ENCODE results near the gene STOM. TPM values are rescaled to one million over a fixed set of nuclear protein-coding genes. Genes with fewer than 3 reads are reported as not detected.

STOM gene
- total and polyA plus RNA-seq, 10 of the 15 experiments (the other 5 are each of a cell fraction or from before 2014, with no cell fraction given), result 6.7 to 47.4 (median 39.8) TPM

GRCh38 chr9:121353241-121354061, 16.6 kb downstream of the STOM start:
- Histone ChIP-seq H4K20me1 (ENCODE audit: control insufficient read depth, insufficient read depth) (no peaks in the 10 kb centered on the region), H2AFZ (ENCODE audit: control insufficient read depth, low read depth, low read length) (peak overlapping the region; percentile 69), H3K79me2 (ENCODE audit: control insufficient read depth, insufficient read depth, low read length) (no peaks in the 10 kb centered on the region), H3K4me3 (no peak overlapping the region), H3K4me1 (ENCODE audit: control insufficient read depth, insufficient read depth, low read length) (peaks cover 18% of the 10 kb centered on the region), H3K9me3 (replicated peaks; ENCODE audit: control insufficient read depth, insufficient read depth, low read length) (no peaks in the 10 kb centered on the region), H3K4me2 (ENCODE audit: control insufficient read depth, insufficient read depth) (peak overlapping the region; percentile 73), H3K27ac (ENCODE audit: control insufficient read depth, insufficient read depth) (peak overlapping the region; percentile 88), H3K9ac (ENCODE audit: control insufficient read depth, insufficient read depth, low read length) (peak overlapping the region; percentile 1; the same call in 1 of the 2 replicates), H3K27me3 (replicated peaks in 1 of 2; ENCODE audit: control insufficient read depth in 2 of 2, insufficient read depth in 2 of 2, low read length in 1 of 2) (no peaks in the 10 kb centered on the region), H3K36me3 (ENCODE audit: control insufficient read depth in 2 of 2, insufficient read depth in 2 of 2, low read length in 1 of 2) (0 out of 4 replicates have a peak, but pooled peaks cover 0 to 5% of the 10 kb centered on the region in 2 experiments)
- peak; percentile 99 for ATAC-seq
- POLR2A ChIA-PET, result interaction anchor here (0.6 to 1.5 kb wide), 6 partner anchors 16 to 151 kb away, joined by 3 to 9 read pairs (median 3); no protein-coding TSS in a partner anchor
- no TSS peak for BruUV-seq (replicated peaks)
- RAD21 ChIA-PET (ENCODE audit: unreplicated experiment), result interaction anchor here (1.0 to 1.4 kb wide), 6 partner anchors 13 to 422 kb away, joined by 3 to 6 read pairs (median 4); no protein-coding TSS in a partner anchor
- DNase-seq (ENCODE audit: low read depth, low spot score), result peak; percentile 88
- peak; percentile 97 for FAIRE-seq
- intact Hi-C loops (cut with micrococcal nuclease; ENCODE audit: unreplicated experiment), result loop anchor here (2.0 kb wide), 1 partner anchor 17 kb away; the partner anchor contains the start of gene STOM
- in situ Hi-C loops (cut with MboI), result no loop called here
- CTCF ChIA-PET, result interaction anchor here (0.6 to 2.0 kb wide), 12 partner anchors 9 to 232 kb away, joined by 3 to 17 read pairs (median 4); no protein-coding TSS in a partner anchor
- SMC1A ChIA-PET (ENCODE audit: uncharacterized antibody, unreplicated experiment), result interaction anchor here (1.0 to 2.2 kb wide), 8 partner anchors 11 to 47 kb away, joined by 3 to 22 read pairs (median 5); no protein-coding TSS in a partner anchor
- WGBS (ENCODE audit: insufficient coverage, insufficient replicate concordance, low lambda C conversion rate, missing lambda C conversion rate), result 25% methylated on average over 9 of the region's 9 CpGs
- peak; percentile 52; the same call in 1 of the 2 replicates for TF ChIP-seq PML (IDR thresholded peaks at IDR 0.05; ENCODE audit: low read length)
- TF ChIP-seq RELB (IDR thresholded peaks at IDR 0.05; ENCODE audit: low read depth), result peak; percentile 95
- peak; percentile 82; the same call in 1 of the 2 replicates for TF ChIP-seq BACH1 (IDR thresholded peaks at IDR 0.05; ENCODE audit: borderline replicate concordance)
- TF ChIP-seq POLR2A (IDR thresholded peaks at IDR 0.05; ENCODE audit: low read depth, low read length), result peak; percentile 55
- TF ChIP-seq FOXK2 (IDR thresholded peaks at IDR 0.05), result 0 out of 2 replicates have a peak, but pooled peaks have one; percentile 60
- no peak for TF ChIP-seq SIX5 (IDR thresholded peaks at IDR 0.05; ENCODE audit: low read depth, low read length, severe bottlenecking)
- peak; percentile 85 to 88 for TF ChIP-seq EP300 (IDR thresholded peaks at IDR 0.05; ENCODE audit: borderline replicate concordance in 1 of 2, control insufficient read depth in 1 of 2, low read depth in 2 of 2, low read length in 2 of 2)
- peak; percentile 89 for TF ChIP-seq IKZF1 (conservative IDR thresholded peaks at IDR 0.05)
- no peak for TF ChIP-seq PAX8 (IDR thresholded peaks at IDR 0.05)
- TF ChIP-seq BCL11A (IDR thresholded peaks at IDR 0.05; ENCODE audit: low read depth, low read length), result peak; percentile 69
- peak; percentile 41 for TF ChIP-seq E2F8 (IDR thresholded peaks at IDR 0.05; ENCODE audit: low read depth, partially characterized antibody)
- peak; percentile 62; the same call in 1 of the 2 replicates for TF ChIP-seq PAX5 (IDR thresholded peaks at IDR 0.05; ENCODE audit: borderline replicate concordance, low read depth, low read length)
- no peak for TF ChIP-seq RAD21 (IDR thresholded peaks at IDR 0.05; ENCODE audit: insufficient read depth, low read depth, low read length)
- peak; percentile 98 for TF ChIP-seq NBN (IDR thresholded peaks at IDR 0.05)
- TF ChIP-seq FOXM1 (IDR thresholded peaks at IDR 0.05; ENCODE audit: low read depth, low read length), result peak; percentile 52
- peak; percentile 40; the same call in 1 of the 2 replicates for TF ChIP-seq TBL1XR1 (IDR thresholded peaks at IDR 0.05; ENCODE audit: low read depth, low read length)
- peak; percentile 81 for TF ChIP-seq BMI1 (IDR thresholded peaks at IDR 0.05; ENCODE audit: borderline replicate concordance)

Data from GM12878 (cell line).